Measurements from ENCODE around the gene GPC6.

The GPC6 gene

GRCh38 chr13:94006296-94006695 lies 779.7 kb downstream of the GPC6 start:
- no peaks in the 10 kb centered on the region for H3K27me3 ChIP-seq (ENCODE audit: low read length)
- no peak overlapping the region for H3K4me3 ChIP-seq (ENCODE audit: insufficient read depth, low read length, poor library complexity, severe bottlenecking)
- TF ChIP-seq EZH2phosphoT487 (conservative IDR thresholded peaks at IDR 0.05; ENCODE audit: low read length): no peak
- TF ChIP-seq, protein P1, sequence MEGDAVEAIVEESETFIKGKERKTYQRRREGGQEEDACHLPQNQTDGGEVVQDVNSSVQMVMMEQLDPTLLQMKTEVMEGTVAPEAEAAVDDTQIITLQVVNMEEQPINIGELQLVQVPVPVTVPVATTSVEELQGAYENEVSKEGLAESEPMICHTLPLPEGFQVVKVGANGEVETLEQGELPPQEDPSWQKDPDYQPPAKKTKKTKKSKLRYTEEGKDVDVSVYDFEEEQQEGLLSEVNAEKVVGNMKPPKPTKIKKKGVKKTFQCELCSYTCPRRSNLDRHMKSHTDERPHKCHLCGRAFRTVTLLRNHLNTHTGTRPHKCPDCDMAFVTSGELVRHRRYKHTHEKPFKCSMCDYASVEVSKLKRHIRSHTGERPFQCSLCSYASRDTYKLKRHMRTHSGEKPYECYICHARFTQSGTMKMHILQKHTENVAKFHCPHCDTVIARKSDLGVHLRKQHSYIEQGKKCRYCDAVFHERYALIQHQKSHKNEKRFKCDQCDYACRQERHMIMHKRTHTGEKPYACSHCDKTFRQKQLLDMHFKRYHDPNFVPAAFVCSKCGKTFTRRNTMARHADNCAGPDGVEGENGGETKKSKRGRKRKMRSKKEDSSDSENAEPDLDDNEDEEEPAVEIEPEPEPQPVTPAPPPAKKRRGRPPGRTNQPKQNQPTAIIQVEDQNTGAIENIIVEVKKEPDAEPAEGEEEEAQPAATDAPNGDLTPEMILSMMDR (IDR thresholded peaks at IDR 0.05; ENCODE audit: insufficient read depth, low read length, poor library complexity, severe bottlenecking): no peak
- no peak overlapping the region for H3K4me2 ChIP-seq (ENCODE audit: low read depth, low read length, poor library complexity, severe bottlenecking)
- no peaks in the 10 kb centered on the region for H3K9me3 ChIP-seq (ENCODE audit: insufficient read depth, low read length)
- H3F3A ChIP-seq (ENCODE audit: insufficient read depth): no peaks in the 10 kb centered on the region
- no peaks in the 10 kb centered on the region for H4K20me1 ChIP-seq (ENCODE audit: low read depth, low read length)
- H3K9me2 ChIP-seq (replicated peaks; ENCODE audit: insufficient read depth, low read length): no peaks in the 10 kb centered on the region
- no peaks in the 10 kb centered on the region for H3K36me3 ChIP-seq (ENCODE audit: low read length)
- no peak overlapping the region for H3K27ac ChIP-seq (ENCODE audit: low read depth, low read length)
- H3K9ac ChIP-seq (ENCODE audit: low read length): no peak overlapping the region
- H2AFZ ChIP-seq (ENCODE audit: low read depth, low read length, severe bottlenecking): no peak overlapping the region
- no peaks in the 10 kb centered on the region for H3K79me2 ChIP-seq (ENCODE audit: insufficient read depth, low read length)

GRCh38 chr13:94007072-94007471 lies 780.5 kb downstream of the GPC6 start:
- Histone ChIP-seq H3K27me3 (ENCODE audit: low read length) (no peaks in the 10 kb centered on the region), H2AFZ (ENCODE audit: low read depth, low read length, severe bottlenecking) (no peak overlapping the region), H4K20me1 (ENCODE audit: low read depth, low read length) (no peaks in the 10 kb centered on the region), H3K9me2 (replicated peaks; ENCODE audit: insufficient read depth, low read length) (no peaks in the 10 kb centered on the region), H3F3A (ENCODE audit: insufficient read depth) (no peaks in the 10 kb centered on the region), H3K36me3 (ENCODE audit: low read length) (no peaks in the 10 kb centered on the region), H3K4me3 (ENCODE audit: insufficient read depth, low read length, poor library complexity, severe bottlenecking) (no peak overlapping the region), H3K27ac (ENCODE audit: low read depth, low read length) (no peak overlapping the region), H3K79me2 (ENCODE audit: insufficient read depth, low read length) (no peaks in the 10 kb centered on the region), H3K9me3 (ENCODE audit: insufficient read depth, low read length) (no peaks in the 10 kb centered on the region), H3K4me2 (ENCODE audit: low read depth, low read length, poor library complexity, severe bottlenecking) (no peak overlapping the region), H3K9ac (ENCODE audit: low read length) (no peak overlapping the region)
- TF ChIP-seq, protein P1 (IDR thresholded peaks at IDR 0.05; ENCODE audit: insufficient read depth, low read length, poor library complexity, severe bottlenecking): no peak
- TF ChIP-seq EZH2phosphoT487 (conservative IDR thresholded peaks at IDR 0.05; ENCODE audit: low read length): no peak

DNA sequence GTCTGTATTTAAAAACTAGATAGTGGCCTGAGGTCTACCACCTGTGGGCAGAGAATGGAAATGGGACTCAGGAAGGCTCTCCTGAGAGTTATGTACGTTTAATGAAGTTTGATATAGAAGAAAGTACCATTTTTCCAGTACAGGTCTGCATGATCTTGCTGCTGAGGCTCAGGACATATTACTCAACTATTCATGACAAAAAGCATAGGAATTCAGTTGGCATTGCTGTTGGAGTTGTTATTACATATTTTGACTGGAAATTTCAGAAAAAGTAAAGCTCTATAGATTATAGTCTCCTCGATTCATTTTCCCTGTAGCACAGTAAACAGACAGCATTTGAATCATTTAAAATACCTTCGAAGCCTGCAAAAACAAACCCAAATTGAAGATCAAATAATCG lies 783.1 kb downstream of the GPC6 start:
- Histone ChIP-seq H3F3A (ENCODE audit: insufficient read depth) (no peaks in the 10 kb centered on the region), H3K9me2 (replicated peaks; ENCODE audit: insufficient read depth, low read length) (no peaks in the 10 kb centered on the region), H3K9me3 (ENCODE audit: insufficient read depth, low read length) (no peaks in the 10 kb centered on the region), H3K4me2 (ENCODE audit: low read depth, low read length, poor library complexity, severe bottlenecking) (no peak overlapping the region), H3K36me3 (ENCODE audit: low read length) (no peaks in the 10 kb centered on the region), H4K20me1 (ENCODE audit: low read depth, low read length) (no peaks in the 10 kb centered on the region), H3K79me2 (ENCODE audit: insufficient read depth, low read length) (no peaks in the 10 kb centered on the region), H3K27me3 (ENCODE audit: low read length) (no peaks in the 10 kb centered on the region), H3K9ac (ENCODE audit: low read length) (no peak overlapping the region), H3K4me3 (ENCODE audit: insufficient read depth, low read length, poor library complexity, severe bottlenecking) (no peak overlapping the region), H3K27ac (ENCODE audit: low read depth, low read length) (no peak overlapping the region), H2AFZ (ENCODE audit: low read depth, low read length, severe bottlenecking) (no peak overlapping the region)
- TF ChIP-seq, protein P1 (IDR thresholded peaks at IDR 0.05; ENCODE audit: insufficient read depth, low read length, poor library complexity, severe bottlenecking): no peak
- TF ChIP-seq EZH2phosphoT487 (conservative IDR thresholded peaks at IDR 0.05; ENCODE audit: low read length): no peak
